HG02610 (cell line): Measurements from ENCODE around the gene NEK9.

Experiments
- ATAC-seq: cut with Tn5 transposase; IDR thresholded peaks from one replicate; pipeline ENCODE4 v1.9.1; 2021; ENCODE audit warnings: mild to moderate bottlenecking, moderate library complexity; ENCODE audit not compliant: unreplicated experiment

Gene NEK9

DNA sequence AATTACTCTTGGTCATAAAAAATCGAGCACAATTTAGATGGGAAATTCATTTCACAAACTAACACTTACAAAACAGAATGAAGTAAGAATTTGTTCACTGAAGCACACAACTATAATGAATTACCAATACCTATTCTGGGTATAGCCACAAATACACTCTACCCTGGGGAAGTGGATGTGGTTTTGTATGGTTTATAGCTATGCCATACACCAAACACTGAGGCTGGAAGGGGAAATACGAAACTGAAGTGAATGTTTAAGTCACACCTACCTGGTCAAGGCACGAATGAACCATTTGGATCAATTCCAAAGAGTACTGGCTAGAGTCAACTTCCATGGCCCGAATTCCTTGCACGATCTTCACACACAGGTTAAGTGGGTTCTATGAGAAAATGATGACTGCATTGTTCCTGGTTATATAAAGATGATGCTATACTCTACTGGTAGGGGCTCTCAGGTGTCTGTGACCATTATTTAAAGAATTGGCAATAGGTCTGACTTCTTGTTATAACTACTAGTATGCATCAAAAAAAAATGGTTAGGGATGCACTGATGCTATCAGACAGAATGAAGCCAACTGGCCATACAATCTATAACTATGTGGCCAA is 12.8 kb downstream of the NEK9 start:
- no peak for ATAC-seq

GRCh38 chr14:75109877-75110276 is 17.0 kb downstream of the NEK9 start:
- ATAC-seq: no peak

GRCh38 chr14:75107186-75107585 is 19.7 kb downstream of the NEK9 start:
- no peak for ATAC-seq

GRCh38 chr14:75101491-75101890 is 25.4 kb downstream of the NEK9 start:
- no peak for ATAC-seq

DNA sequence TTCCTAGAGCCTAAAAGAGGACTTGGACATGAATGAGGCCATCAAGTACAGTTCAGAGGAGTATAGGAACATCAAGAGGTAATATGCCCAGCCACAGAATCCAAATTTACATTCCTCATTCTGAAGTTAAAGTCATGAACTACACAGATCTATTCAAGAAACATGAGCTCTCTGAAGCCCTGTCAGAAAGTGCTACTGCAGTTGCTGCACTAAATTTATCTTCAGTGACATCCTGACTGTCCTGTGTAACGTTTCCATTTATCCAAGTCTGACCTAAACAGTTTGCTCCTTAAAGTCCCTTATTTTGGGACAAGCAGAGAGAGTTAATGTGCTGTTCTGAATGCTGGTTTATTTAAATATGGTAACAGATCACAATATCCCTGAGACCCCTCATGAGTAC is 28.2 kb downstream of the NEK9 start:
- no peak for ATAC-seq

- no peak for ATAC-seq
Observed at GRCh38 chr14:75098212-75098611, 28.6 kb downstream of the NEK9 start.

DNA sequence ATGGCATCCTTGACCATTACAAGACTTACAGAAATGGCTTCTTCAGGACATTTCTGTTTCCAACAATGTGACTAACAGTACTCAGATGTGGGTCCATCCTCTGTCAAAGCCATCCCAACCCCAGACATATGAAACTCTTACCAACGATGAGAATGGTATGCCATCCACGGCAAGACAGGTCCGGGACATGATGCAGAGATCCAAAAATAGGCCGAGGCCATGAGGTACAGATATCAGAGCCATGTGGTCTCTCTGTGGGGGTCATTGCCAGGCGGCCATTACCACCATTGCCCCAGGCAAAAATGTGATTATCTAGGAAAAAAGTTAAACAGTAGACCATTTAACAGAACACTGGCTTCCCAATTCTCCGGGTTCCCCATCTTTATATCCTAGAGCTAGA is 29.9 kb downstream of the NEK9 start:
- ATAC-seq: no peak

DNA sequence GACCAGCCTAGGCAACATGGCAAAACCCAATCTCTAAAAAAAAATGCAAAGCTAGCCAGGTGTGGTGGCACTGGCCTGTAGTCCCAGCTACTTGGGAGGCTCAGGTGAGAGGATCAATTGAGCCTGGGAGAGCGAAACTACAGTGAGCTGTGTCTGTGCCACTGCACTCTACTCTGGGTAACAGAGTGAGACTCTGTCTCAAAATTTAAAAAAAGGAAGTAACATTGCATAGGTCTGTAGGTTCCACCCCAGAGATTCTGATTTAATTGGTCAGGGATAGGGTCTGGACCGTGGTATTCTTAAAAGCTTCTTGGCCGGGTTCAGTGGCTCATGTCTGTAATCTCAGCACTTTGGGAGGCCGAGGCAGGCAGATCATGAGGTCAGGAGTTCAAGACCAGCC is 31.2 kb downstream of the NEK9 start:
- ATAC-seq: no peak

DNA sequence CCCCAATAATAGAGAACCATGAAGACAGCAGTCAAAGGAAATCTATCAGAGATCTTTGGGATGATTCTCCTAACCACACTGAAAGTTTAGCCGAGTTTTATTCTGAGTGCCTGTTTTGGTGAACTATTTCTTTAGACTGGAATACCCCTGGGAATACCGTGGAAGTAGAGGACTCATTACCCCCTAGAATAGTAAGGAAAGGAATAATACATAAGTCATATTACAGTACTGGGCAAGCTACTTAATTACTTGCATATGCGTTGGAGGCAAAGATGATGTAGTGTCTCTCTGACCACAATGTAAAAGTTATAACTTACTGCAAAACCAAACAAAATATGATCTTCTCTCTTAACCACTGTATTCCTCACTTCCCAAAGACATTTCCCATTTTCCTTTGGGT is 32.0 kb downstream of the NEK9 start:
- ATAC-seq: no peak

- no peak for ATAC-seq
Observed at GRCh38 chr14:75092698-75093097, 34.1 kb downstream of the NEK9 start.

DNA sequence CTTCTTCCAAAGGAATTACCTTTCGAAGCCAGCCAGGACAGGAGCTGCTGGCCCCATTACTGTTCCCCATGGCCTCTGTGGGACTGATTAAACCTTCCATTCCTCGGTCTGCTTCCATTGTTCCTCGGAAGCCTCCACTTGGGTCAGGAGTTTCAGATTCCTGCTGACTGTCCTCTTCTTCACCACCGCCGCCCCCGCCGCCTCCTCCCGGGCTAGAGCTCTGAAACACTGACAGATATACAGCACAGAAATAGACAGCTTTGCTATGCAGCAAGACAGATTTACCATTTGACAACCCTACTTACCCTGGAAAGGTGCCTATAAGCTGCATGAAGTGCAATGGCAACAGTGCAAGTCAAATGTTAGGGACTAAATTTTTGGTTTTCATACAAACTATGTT is 35.6 kb downstream of the NEK9 start:
- ATAC-seq: no peak

GRCh38 chr14:75090353-75090752 is 36.5 kb downstream of the NEK9 start:
- ATAC-seq: no peak

GRCh38 chr14:75088566-75089373 is 38.1 kb downstream of the NEK9 start:
- ATAC-seq: no peak

GRCh38 chr14:75088153-75088552 is 38.7 kb downstream of the NEK9 start:
- ATAC-seq: no peak

DNA sequence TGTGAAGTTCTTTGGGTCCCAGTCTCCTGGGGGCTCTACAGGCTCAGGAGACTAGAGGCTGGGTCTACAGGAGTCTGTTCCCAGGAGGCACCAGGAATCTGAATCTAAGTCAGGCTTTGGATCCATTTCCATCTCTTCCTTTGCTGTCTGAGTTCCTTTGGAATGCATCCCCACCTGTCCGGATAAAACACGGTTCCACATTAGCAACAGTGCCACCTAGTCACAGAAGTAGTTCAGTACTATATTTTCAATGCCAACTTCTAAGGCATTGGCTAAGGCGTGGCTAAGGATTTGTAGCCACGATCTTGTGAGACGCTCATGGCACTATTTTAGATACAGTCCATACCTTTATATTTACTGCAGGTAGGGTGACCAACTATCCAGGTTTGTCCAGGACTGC is 42.3 kb downstream of the NEK9 start:
- ATAC-seq: no peak

GRCh38 chr14:75083271-75083670 is 43.6 kb downstream of the NEK9 start:
- ATAC-seq: no peak

GRCh38 chr14:75081660-75082229 is 45.1 kb downstream of the NEK9 start:
- ATAC-seq: no peak

DNA sequence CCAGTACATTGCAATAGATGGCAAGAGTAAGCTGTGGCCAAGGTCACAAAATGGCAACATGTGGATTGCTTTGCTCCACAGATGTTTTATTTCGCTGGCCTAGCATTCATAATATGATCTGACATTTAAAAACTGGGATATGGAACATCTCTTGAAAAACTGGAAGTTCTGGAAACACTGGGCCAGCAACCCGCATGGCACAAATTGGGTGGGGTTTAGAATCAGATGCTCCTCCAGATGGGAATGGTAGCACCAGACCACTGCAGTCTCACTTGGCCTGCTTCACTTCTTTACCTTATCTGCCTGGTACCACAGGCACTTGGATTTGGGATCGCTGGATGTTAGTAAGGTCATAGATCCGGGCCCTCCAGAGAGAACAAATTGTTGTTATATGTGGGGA is 47.3 kb downstream of the NEK9 start:
- ATAC-seq: no peak

GRCh38 chr14:75077794-75078193 is 49.1 kb downstream of the NEK9 start:
- no peak for ATAC-seq

GRCh38 chr14:75070383-75070782 is 56.5 kb downstream of the NEK9 start:
- no peak for ATAC-seq

GRCh38 chr14:75069811-75070145 is 57.1 kb downstream of the NEK9 start:
- no peak for ATAC-seq

DNA sequence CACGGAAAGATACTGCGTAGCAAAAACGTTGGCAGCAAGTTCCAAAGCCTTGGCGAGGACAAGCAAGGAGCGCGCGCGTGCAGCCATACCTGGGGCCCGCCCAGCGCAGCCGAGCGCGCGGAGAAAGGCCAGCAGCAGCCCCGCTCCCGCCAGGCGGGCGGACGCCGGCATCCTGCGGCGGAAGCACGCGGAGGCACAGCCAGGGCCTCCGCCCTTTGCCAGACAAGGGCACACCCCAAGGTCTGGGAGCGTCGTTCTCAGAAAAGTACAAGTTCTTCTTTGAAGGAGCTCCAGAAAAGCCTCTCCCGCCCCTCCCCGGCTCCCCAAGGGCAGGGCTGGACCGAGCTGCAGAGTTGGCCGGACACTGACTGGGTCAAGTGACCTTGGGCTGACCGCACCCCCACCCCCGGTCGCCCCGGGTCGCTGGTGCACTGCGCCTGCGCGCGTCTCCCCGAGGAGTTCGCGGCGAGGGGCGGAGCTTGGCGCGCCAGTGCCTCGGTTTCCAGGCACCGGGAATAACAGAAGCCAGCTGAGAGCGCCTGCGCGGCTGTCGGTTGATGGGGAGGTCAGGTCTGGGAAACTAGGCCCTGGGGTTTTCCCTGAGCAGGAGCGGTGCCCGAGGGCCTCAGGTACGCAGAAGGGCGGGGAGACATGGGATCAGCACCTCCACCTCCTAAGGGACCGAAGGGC is 57.6 kb downstream of the NEK9 start, which contains the start of gene ZC2HC1C:
Gene ZC2HC1C (plus strand): TSS at position 521 of the 690 bp plus-strand sequence. CDS start 933 bp downstream, outside the sequence.
- ATAC-seq: peak; percentile 65
